ENCODE results near the gene MYCBP2. TPM values are rescaled to one million over a fixed set of nuclear protein-coding genes. Genes with fewer than 3 reads are reported as not detected.
"Not testable (repeated sequence)": the region's sequence is repeated elsewhere in the genome, so short reads cannot be mapped to it uniquely, and the experiment has no call there.

The MYCBP2 gene
- total RNA-seq, 1 donor from 2014 or later: 75.4 TPM

GRCh38 chr13:77265336-77265735, 61.6 kb downstream of the MYCBP2 start:
- no peaks in the 10 kb centered on the region for H3K27me3 Mint-ChIP-seq (ENCODE audit: low read depth)
- no peak for TF ChIP-seq CTCF (conservative IDR thresholded peaks at IDR 0.05)
- H3K36me3 Mint-ChIP-seq (ENCODE audit: low read depth): peaks cover 9% of the 10 kb centered on the region
- H3K9me3 Mint-ChIP-seq: no peaks in the 10 kb centered on the region
- no peak overlapping the region for H3K4me3 Mint-ChIP-seq
- no peak overlapping the region for H3K27ac Mint-ChIP-seq (ENCODE audit: unreplicated experiment)
- H3K4me1 Mint-ChIP-seq: no peaks in the 10 kb centered on the region
- no peak for DNase-seq (ENCODE audit: low read depth, low spot score)

GRCh38 chr13:77262198-77262597, 64.7 kb downstream of the MYCBP2 start:
- no peak for TF ChIP-seq CTCF (conservative IDR thresholded peaks at IDR 0.05)
- no peak overlapping the region for H3K4me3 Mint-ChIP-seq
- no peak for DNase-seq (ENCODE audit: low read depth, low spot score)
- H3K27ac Mint-ChIP-seq (ENCODE audit: unreplicated experiment): no peak overlapping the region
- no peaks in the 10 kb centered on the region for H3K9me3 Mint-ChIP-seq
- H3K4me1 Mint-ChIP-seq: no peaks in the 10 kb centered on the region
- H3K27me3 Mint-ChIP-seq (ENCODE audit: low read depth): no peaks in the 10 kb centered on the region
- H3K36me3 Mint-ChIP-seq (ENCODE audit: low read depth): peaks cover 11% of the 10 kb centered on the region

- no peak for TF ChIP-seq CTCF (conservative IDR thresholded peaks at IDR 0.05)
- Mint-ChIP-seq H3K9me3 (no peaks in the 10 kb centered on the region), H3K27ac (ENCODE audit: unreplicated experiment) (no peak overlapping the region), H3K36me3 (ENCODE audit: low read depth) (peaks cover 24% of the 10 kb centered on the region), H3K4me1 (no peaks in the 10 kb centered on the region), H3K27me3 (ENCODE audit: low read depth) (no peaks in the 10 kb centered on the region), H3K4me3 (no peak overlapping the region)
- no peak for DNase-seq (ENCODE audit: low read depth, low spot score)
These were observed 75.9 kb downstream of the MYCBP2 start for GRCh38 chr13:77250975-77251374.

- H3K4me3 Mint-ChIP-seq; H3K4me1 Mint-ChIP-seq; H3K9me3 Mint-ChIP-seq; DNase-seq (ENCODE audit: low read depth, low spot score); H3K27me3 Mint-ChIP-seq (ENCODE audit: low read depth); H3K27ac Mint-ChIP-seq (ENCODE audit: unreplicated experiment): not testable (repeated sequence)
- peaks cover 37% of the 10 kb centered on the region for H3K36me3 Mint-ChIP-seq (ENCODE audit: low read depth)
These were observed 81.7 kb downstream of the MYCBP2 start for GRCh38 chr13:77245224-77245623.

- peaks cover 11% of the 10 kb centered on the region for H3K36me3 Mint-ChIP-seq (ENCODE audit: low read depth)
- H3K4me1 Mint-ChIP-seq: no peaks in the 10 kb centered on the region
- no peak for DNase-seq (ENCODE audit: low read depth, low spot score)
- no peak overlapping the region for H3K4me3 Mint-ChIP-seq
- no peaks in the 10 kb centered on the region for H3K27me3 Mint-ChIP-seq (ENCODE audit: low read depth)
- no peak for TF ChIP-seq CTCF (conservative IDR thresholded peaks at IDR 0.05)
- H3K9me3 Mint-ChIP-seq: no peaks in the 10 kb centered on the region
- no peak overlapping the region for H3K27ac Mint-ChIP-seq (ENCODE audit: unreplicated experiment)
These were observed 87.6 kb downstream of the MYCBP2 start for GRCh38 chr13:77239312-77239711.

- no peak for TF ChIP-seq CTCF (conservative IDR thresholded peaks at IDR 0.05)
- H3K27ac Mint-ChIP-seq (ENCODE audit: unreplicated experiment): no peak overlapping the region
These were observed 91.4 kb downstream of the MYCBP2 start for GRCh38 chr13:77235456-77236022.

More at GRCh38 chr13:77235456-77236022, 91.4 kb downstream of the MYCBP2 start:
- H3K4me1 Mint-ChIP-seq: no peaks in the 10 kb centered on the region
- peaks cover 7% of the 10 kb centered on the region for H3K36me3 Mint-ChIP-seq (ENCODE audit: low read depth)
- no peaks in the 10 kb centered on the region for H3K27me3 Mint-ChIP-seq (ENCODE audit: low read depth)
- no peak overlapping the region for H3K4me3 Mint-ChIP-seq
- no peaks in the 10 kb centered on the region for H3K9me3 Mint-ChIP-seq
- no peak for DNase-seq (ENCODE audit: low read depth, low spot score)
